GM12878 (cell line): ENCODE measurements around the gene CDH15. TPM values are rescaled to one million over a fixed set of nuclear protein-coding genes. Genes with fewer than 3 reads are reported as not detected.

Experiments used
- ATAC-seq: fragments of 200-7000 bp; cut with Tn5 transposase; 3 replicates; pipeline ENCODE4 v1.9.1; 2020; ENCODE audit warnings: mild to moderate bottlenecking, moderate library complexity
- BruUV-seq: library from RNA; stranded (reverse); fragments of 400-500 nt; replicated peaks from 2 replicates; lab custom pipeline; 2021; lab: Mats Ljungman, UMichigan
- CTCF ChIA-PET: fragments of 300-600 bp; sonication (Branson Sonifier 250); formaldehyde crosslinking; extraction: SDS; loops from one replicate; lab custom pipeline; 2021; ENCODE audit warnings: inconsistent platforms; lab: Yijun Ruan, JAX
- POLR2A ChIA-PET: fragments of 350-600 bp; formaldehyde crosslinking; extraction: SDS; loops from one replicate; lab custom pipeline; 2021; ENCODE audit warnings: inconsistent platforms; lab: Charles Lee
- RAD21 ChIA-PET: fragments of 300-600 bp; sonication (Branson Sonifier 250); formaldehyde crosslinking; loops from one replicate; lab custom pipeline; 2023; ENCODE audit warnings: antibody characterized with exemption; ENCODE audit not compliant: unreplicated experiment; lab: Charles Lee
- SMC1A ChIA-PET: fragments of 300-600 bp; sonication (Branson Sonifier 250); formaldehyde crosslinking; loops from one replicate; lab custom pipeline; 2023; ENCODE audit not compliant: unreplicated experiment, uncharacterized antibody; lab: Charles Lee
- DNase-seq: peaks from one replicate; pipeline ENCODE4 v3.0.0-alpha.2; 2011; ENCODE audit warnings: low read depth, low spot score
- FAIRE-seq: peaks from 3 replicates; lab custom pipeline; 2011; peaks lifted over from hg19 to GRCh38; lab: Jason Lieb, UNC
- H2AFZ ChIP-seq: 2 replicates; pipeline ENCODE4 v1.6.0; 2011; ENCODE audit warnings: low read depth, low read length, control low read depth; ENCODE audit not compliant: control insufficient read depth
- H3K27ac ChIP-seq: 2 replicates; pipeline ENCODE4 v1.5.1; 2011; ENCODE audit warnings: control low read depth; ENCODE audit not compliant: control insufficient read depth, insufficient read depth
- H3K27me3 ChIP-seq, 2 experiments: replicated peaks in 1 of 2; 2 replicates each; pipeline versions ENCODE4 v1.6.0 to v1.6.1; 2011; ENCODE audit warnings: low read length in 1 of 2; ENCODE audit not compliant: control insufficient read depth in 2 of 2, insufficient read depth in 2 of 2
- H3K36me3 ChIP-seq, 2 experiments: 2 replicates each; pipeline ENCODE4 v1.5.1; 2011; ENCODE audit warnings: low read length in 1 of 2; ENCODE audit not compliant: control insufficient read depth in 2 of 2, insufficient read depth in 2 of 2
- H3K4me1 ChIP-seq: 2 replicates; pipeline ENCODE4 v1.6.1; 2011; ENCODE audit warnings: mild to moderate bottlenecking, low read length, moderate library complexity, mixed read lengths; ENCODE audit not compliant: control insufficient read depth, insufficient read depth
- H3K4me2 ChIP-seq: 2 replicates; pipeline ENCODE4 v1.6.0; 2011; ENCODE audit warnings: control low read depth; ENCODE audit not compliant: control insufficient read depth, insufficient read depth
- H3K4me3 ChIP-seq: fragments of 200-600 bp; sonication (generic); 2 replicates; pipeline ENCODE4 v1.5.1; 2016
- H3K79me2 ChIP-seq: 2 replicates; pipeline ENCODE4 v1.6.0; 2011; ENCODE audit warnings: low read length; ENCODE audit not compliant: control insufficient read depth, insufficient read depth
- H3K9ac ChIP-seq: 2 replicates; pipeline ENCODE4 v1.8.0; 2011; ENCODE audit warnings: low read length, control low read depth, mixed read lengths; ENCODE audit not compliant: control insufficient read depth, insufficient read depth
- H3K9me3 ChIP-seq: replicated peaks from 3 replicates; pipeline ENCODE4 v1.5.1; 2011; ENCODE audit warnings: mild to moderate bottlenecking, low read length; ENCODE audit not compliant: control insufficient read depth, insufficient read depth
- H4K20me1 ChIP-seq: 2 replicates; pipeline ENCODE4 v1.6.0; 2011; ENCODE audit not compliant: control insufficient read depth, insufficient read depth
- FOXM1 ChIP-seq: IDR thresholded peaks from 2 replicates; pipeline ENCODE4 v1.6.1; 2012; ENCODE audit warnings: low read depth, mild to moderate bottlenecking, inconsistent platforms, low read length, moderate library complexity
- HSF1 ChIP-seq: fragments of 150-350 bp; IDR thresholded peaks from 2 replicates; pipeline ENCODE4 v1.6.1; 2014; ENCODE audit warnings: mild to moderate bottlenecking, low read depth, low read length
- POU2F2 ChIP-seq: IDR thresholded peaks from 3 replicates; pipeline ENCODE4 v1.6.1; 2011; ENCODE audit warnings: low read depth, mild to moderate bottlenecking, low read length, borderline replicate concordance
- SKIL ChIP-seq: fragments of 450-650 bp; IDR thresholded peaks from 2 replicates; pipeline ENCODE4 v1.6.1; 2017; ENCODE audit warnings: mild to moderate bottlenecking, low read depth, inconsistent platforms; ENCODE audit not compliant: poor library complexity, severe bottlenecking
- ZBTB4 ChIP-seq: fragments of 450-650 bp; formaldehyde crosslinking; IDR thresholded peaks from 2 replicates; pipeline ENCODE4 v1.4.0; 2022; ENCODE audit warnings: mild to moderate bottlenecking, moderate library complexity
- ZNF592 ChIP-seq: fragments of 450-650 bp; IDR thresholded peaks from 2 replicates; pipeline ENCODE4 v1.6.1; 2017; ENCODE audit warnings: mild to moderate bottlenecking, moderate library complexity
- WGBS: methylation state at CpG from one replicate; pipeline ENCODE4 v1.1.6; 2016; ENCODE audit warnings: low lambda C conversion rate; ENCODE audit not compliant: insufficient replicate concordance, insufficient coverage; ENCODE audit errors: missing lambda C conversion rate; 5-methylcytosine and 5-hydroxymethylcytosine counted together
- in situ Hi-C: fragments of 300-500 bp; cut with MboI; formaldehyde crosslinking; loops from 9 replicates; pipeline ENCODE4 v1.14.3; 2018; ENCODE audit warnings: mixed read lengths
- intact Hi-C: fragments of 100-400 bp; cut with micrococcal nuclease; formaldehyde crosslinking; loops from one replicate; pipeline ENCODE4 v1.14.2; 2022; ENCODE audit not compliant: unreplicated experiment
- polyA plus RNA-seq, 11 experiments: library from polyadenylated mRNA; depleted of rRNA in 4 of 11; unstranded in 6 of 11; stranded (reverse) in 5 of 11; fragments of >200 nt; fragmentation: Nextera tagmentation in 4 of 11; fragmentation: Illumina TruSeq in 1 of 11; extraction: Ambion mirVana in 4 of 11; extraction: Trizol in 1 of 11; gene quantifications; 1 replicate in 1 of 11; 2 replicates in 10 of 11; pipeline versions ENCODE4 v1.2.1 to v1.2.3, GENCODE V29; 2011 to 2016; ENCODE audit warnings: inconsistent platforms in 2 of 11, missing spikeins in 2 of 11, low read depth in 1 of 11
- total RNA-seq, 4 experiments: library from RNA; depleted of rRNA in 3 of 4; stranded (reverse); fragments of >200 nt in 3 of 4; fragmentation: Illumina TruSeq in 1 of 4; extraction: Trizol in 1 of 4; gene quantifications; 2 replicates each; pipeline versions ENCODE4 v1.2.1 to v1.2.3, GENCODE V29; 2013 to 2021

Gene CDH15
- total and polyA plus RNA-seq, 10 of the 15 experiments (the other 5 are each of a cell fraction or from before 2014, with no cell fraction given): 0.02 to 0.06 TPM; not detected in 8

- no peak for TF ChIP-seq ZNF592
- TF ChIP-seq FOXM1: no peak
- no peak for TF ChIP-seq POU2F2
These were observed 27.1 kb downstream of the CDH15 start (continued) for GRCh38 chr16:89198417-89199240.

GRCh38 chr16:89199241-89200123 is 27.9 kb downstream of the CDH15 start:
- Histone ChIP-seq H3K4me2 (no peak overlapping the region), H2AFZ (no peak overlapping the region), H4K20me1 (no peaks in the 10 kb centered on the region), H3K4me3 (no peak overlapping the region), H3K27ac (no peak overlapping the region), H3K79me2 (no peaks in the 10 kb centered on the region), H3K9me3 (peaks cover 3% of the 10 kb centered on the region; the same call in 1 of the 3 replicates), H3K9ac (no peak overlapping the region), H3K27me3 (peaks cover 3 to 9% of the 10 kb centered on the region in 2 experiments; a peak in 3 of 4 replicates), H3K36me3 (no peaks in the 10 kb centered on the region), H3K4me1 (no peaks in the 10 kb centered on the region)
- POLR2A ChIA-PET: no interaction called here
- SMC1A ChIA-PET: no interaction called here
- no peak for ATAC-seq
- in situ Hi-C loops: no loop called here
- 47% methylated on average over 20 of the region's 22 CpGs for WGBS
- no peak for FAIRE-seq
- intact Hi-C loops: no loop called here
- RAD21 ChIA-PET: interaction anchor here (0.7 kb wide), 1 partner anchor 123 kb away, joined by 3 read pairs; no protein-coding TSS in a partner anchor
- BruUV-seq: no TSS peak
- no peak for DNase-seq
- CTCF ChIA-PET: no interaction called here
- no peak for TF ChIP-seq HSF1
- TF ChIP-seq ZBTB4 (CRISPR knock-in tag): no peak
- no peak for TF ChIP-seq SKIL
